ENCODE results near the gene LINGO3.

DNA sequence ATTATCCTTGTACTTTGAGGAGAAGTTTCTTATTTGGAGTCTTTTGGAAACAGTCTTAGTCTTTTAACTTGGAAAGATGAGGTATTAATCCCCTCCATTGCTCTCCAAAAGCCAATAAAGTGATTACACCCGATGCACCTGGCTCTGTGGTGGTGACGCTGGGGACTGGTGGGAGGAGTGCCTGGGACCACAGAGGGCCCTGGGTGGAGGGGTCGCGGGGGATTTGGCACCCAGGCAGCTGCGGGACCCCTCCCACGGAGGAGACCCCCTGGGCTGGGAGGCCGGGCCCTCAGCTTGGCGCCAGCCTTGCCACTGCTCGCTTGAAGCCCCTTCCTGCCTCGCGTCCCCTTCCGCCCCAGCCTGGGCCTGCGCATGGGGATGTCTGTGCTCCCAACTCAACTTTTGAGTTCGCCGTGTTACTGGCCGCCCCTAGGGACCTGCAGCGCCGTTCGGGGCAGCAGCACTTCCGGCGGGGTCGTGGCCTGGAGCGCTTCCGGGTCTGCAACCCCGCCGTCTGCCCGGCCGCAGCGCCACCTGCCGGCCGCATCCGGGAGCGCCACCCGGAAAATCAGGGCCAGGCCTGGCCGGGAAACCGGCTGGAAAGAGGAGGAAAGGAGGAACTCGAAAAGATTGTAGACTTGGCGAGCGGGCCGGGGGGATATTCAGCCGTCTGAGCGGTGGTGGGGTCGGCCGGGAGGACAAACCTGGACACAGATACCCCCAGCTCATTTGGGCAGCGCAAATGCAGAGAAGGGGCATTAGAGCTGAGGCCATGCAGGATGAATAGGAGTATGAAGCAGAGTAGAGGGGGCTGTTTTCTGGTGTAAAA, 34.4 kb downstream of the LINGO3 start:
- TF ChIP-seq, protein P1, sequence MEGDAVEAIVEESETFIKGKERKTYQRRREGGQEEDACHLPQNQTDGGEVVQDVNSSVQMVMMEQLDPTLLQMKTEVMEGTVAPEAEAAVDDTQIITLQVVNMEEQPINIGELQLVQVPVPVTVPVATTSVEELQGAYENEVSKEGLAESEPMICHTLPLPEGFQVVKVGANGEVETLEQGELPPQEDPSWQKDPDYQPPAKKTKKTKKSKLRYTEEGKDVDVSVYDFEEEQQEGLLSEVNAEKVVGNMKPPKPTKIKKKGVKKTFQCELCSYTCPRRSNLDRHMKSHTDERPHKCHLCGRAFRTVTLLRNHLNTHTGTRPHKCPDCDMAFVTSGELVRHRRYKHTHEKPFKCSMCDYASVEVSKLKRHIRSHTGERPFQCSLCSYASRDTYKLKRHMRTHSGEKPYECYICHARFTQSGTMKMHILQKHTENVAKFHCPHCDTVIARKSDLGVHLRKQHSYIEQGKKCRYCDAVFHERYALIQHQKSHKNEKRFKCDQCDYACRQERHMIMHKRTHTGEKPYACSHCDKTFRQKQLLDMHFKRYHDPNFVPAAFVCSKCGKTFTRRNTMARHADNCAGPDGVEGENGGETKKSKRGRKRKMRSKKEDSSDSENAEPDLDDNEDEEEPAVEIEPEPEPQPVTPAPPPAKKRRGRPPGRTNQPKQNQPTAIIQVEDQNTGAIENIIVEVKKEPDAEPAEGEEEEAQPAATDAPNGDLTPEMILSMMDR (IDR thresholded peaks at IDR 0.05), result peak; percentile 94 to 99 (median 96)
- TF ChIP-seq POLR2A (IDR thresholded peaks at IDR 0.05), result peak in 1 of 3 donors; percentile 24
